Activated naive CD8-positive, alpha-beta T cell treated with anti-CD3 and anti-CD28 coated beads for 36 hours (primary cell): Measurements from ENCODE around the gene PACRG. TPM values are rescaled to one million over a fixed set of nuclear protein-coding genes. Genes with fewer than 3 reads are reported as not detected.

Experiments
- DNase-seq: peaks from one replicate; pipeline ENCODE4 v3.0.0; 2021
- H3K27ac Mint-ChIP-seq: one replicate; pipeline ENCODE4 v1.8.0; 2022; ENCODE audit warnings: mild to moderate bottlenecking, moderate library complexity, mixed read lengths
- H3K27me3 Mint-ChIP-seq: one replicate; pipeline ENCODE4 v1.8.0; 2022; ENCODE audit warnings: mild to moderate bottlenecking, mixed read lengths
- H3K36me3 Mint-ChIP-seq: one replicate; pipeline ENCODE4 v1.8.0; 2021; ENCODE audit warnings: mild to moderate bottlenecking, mixed read lengths
- H3K4me1 Mint-ChIP-seq: one replicate; pipeline ENCODE4 v1.8.0; 2021; ENCODE audit warnings: mixed read lengths
- H3K4me3 Mint-ChIP-seq: one replicate; pipeline ENCODE4 v1.8.0; 2022; ENCODE audit warnings: mild to moderate bottlenecking, moderate library complexity, mixed read lengths
- H3K9me3 Mint-ChIP-seq: one replicate; pipeline ENCODE4 v1.8.0; 2022; ENCODE audit warnings: mixed read lengths
- total RNA-seq, 2 experiments: library from RNA; stranded (reverse); gene quantifications; one replicate each; pipeline ENCODE4 v1.2.3, GENCODE V29; 2021

Gene PACRG
- total RNA-seq, 2 experiments from 2014 or later, result 0.50 TPM; not detected in 1

- no peak for DNase-seq
- H3K9me3 Mint-ChIP-seq, result no peaks in the 10 kb centered on the region
Measured at GRCh38 chr6:163132050-163132750, 404.4 kb downstream of the PACRG start.

GRCh38 chr6:163133017-163133416, 405.2 kb downstream of the PACRG start:
- Mint-ChIP-seq H3K27me3 (no peaks in the 10 kb centered on the region), H3K36me3 (no peaks in the 10 kb centered on the region), H3K4me3 (no peak overlapping the region), H3K9me3 (no peaks in the 10 kb centered on the region), H3K27ac (no peak overlapping the region), H3K4me1 (no peaks in the 10 kb centered on the region)
- DNase-seq, result no peak

More at GRCh38 chr6:163132050-163132750, 404.4 kb downstream of the PACRG start:
- no peak overlapping the region for H3K27ac Mint-ChIP-seq
- no peak overlapping the region for H3K4me3 Mint-ChIP-seq
- no peaks in the 10 kb centered on the region for H3K4me1 Mint-ChIP-seq
- H3K27me3 Mint-ChIP-seq, result no peaks in the 10 kb centered on the region
- no peaks in the 10 kb centered on the region for H3K36me3 Mint-ChIP-seq

- Mint-ChIP-seq H3K9me3 (no peaks in the 10 kb centered on the region), H3K27me3 (no peaks in the 10 kb centered on the region), H3K4me3 (no peak overlapping the region), H3K36me3 (no peaks in the 10 kb centered on the region), H3K27ac (no peak overlapping the region), H3K4me1 (no peaks in the 10 kb centered on the region)
- no peak for DNase-seq
Measured at GRCh38 chr6:163133691-163134090, 405.9 kb downstream of the PACRG start.

GRCh38 chr6:163136681-163137397, 409.1 kb downstream of the PACRG start:
- Mint-ChIP-seq H3K27me3 (no peaks in the 10 kb centered on the region), H3K27ac (no peak overlapping the region), H3K4me3 (no peak overlapping the region), H3K9me3 (no peaks in the 10 kb centered on the region), H3K36me3 (no peaks in the 10 kb centered on the region), H3K4me1 (no peaks in the 10 kb centered on the region)
- no peak for DNase-seq

GRCh38 chr6:163137398-163137881, 409.7 kb downstream of the PACRG start:
- H3K27me3 Mint-ChIP-seq, result no peaks in the 10 kb centered on the region
- H3K36me3 Mint-ChIP-seq, result no peaks in the 10 kb centered on the region
- no peaks in the 10 kb centered on the region for H3K9me3 Mint-ChIP-seq
- no peaks in the 10 kb centered on the region for H3K4me1 Mint-ChIP-seq
- H3K27ac Mint-ChIP-seq, result no peak overlapping the region
- no peak overlapping the region for H3K4me3 Mint-ChIP-seq
- no peak for DNase-seq

GRCh38 chr6:163146036-163146435, 418.3 kb downstream of the PACRG start:
- DNase-seq, result no peak
- Mint-ChIP-seq H3K27ac (no peak overlapping the region), H3K9me3 (no peaks in the 10 kb centered on the region), H3K4me3 (no peak overlapping the region), H3K27me3 (peaks cover 20% of the 10 kb centered on the region), H3K36me3 (no peaks in the 10 kb centered on the region), H3K4me1 (no peaks in the 10 kb centered on the region)

- DNase-seq, result no peak
- peaks cover 24% of the 10 kb centered on the region for H3K27me3 Mint-ChIP-seq
- no peaks in the 10 kb centered on the region for H3K36me3 Mint-ChIP-seq
- H3K4me3 Mint-ChIP-seq, result no peak overlapping the region
- no peaks in the 10 kb centered on the region for H3K9me3 Mint-ChIP-seq
- H3K27ac Mint-ChIP-seq, result no peak overlapping the region
- no peaks in the 10 kb centered on the region for H3K4me1 Mint-ChIP-seq
Measured at GRCh38 chr6:163147994-163148393, 420.2 kb downstream of the PACRG start.

- H3K4me3 Mint-ChIP-seq, result no peak overlapping the region
Measured at GRCh38 chr6:163148451-163149278, 420.9 kb downstream of the PACRG start.

GRCh38 chr6:163149279-163149848, 421.6 kb downstream of the PACRG start:
- Mint-ChIP-seq H3K4me1 (no peaks in the 10 kb centered on the region), H3K9me3 (no peaks in the 10 kb centered on the region), H3K4me3 (no peak overlapping the region), H3K36me3 (no peaks in the 10 kb centered on the region), H3K27me3 (peaks cover 24% of the 10 kb centered on the region), H3K27ac (no peak overlapping the region)
- no peak for DNase-seq

More at GRCh38 chr6:163148451-163149278, 420.9 kb downstream of the PACRG start:
- no peaks in the 10 kb centered on the region for H3K9me3 Mint-ChIP-seq
- no peak overlapping the region for H3K27ac Mint-ChIP-seq
- DNase-seq, result no peak
- H3K27me3 Mint-ChIP-seq, result peaks cover 24% of the 10 kb centered on the region
- H3K36me3 Mint-ChIP-seq, result no peaks in the 10 kb centered on the region
- no peaks in the 10 kb centered on the region for H3K4me1 Mint-ChIP-seq

GRCh38 chr6:163151212-163151611, 423.4 kb downstream of the PACRG start:
- Mint-ChIP-seq H3K27me3 (peaks cover 24% of the 10 kb centered on the region), H3K27ac (no peak overlapping the region), H3K4me3 (no peak overlapping the region), H3K9me3 (no peaks in the 10 kb centered on the region), H3K4me1 (no peaks in the 10 kb centered on the region), H3K36me3 (no peaks in the 10 kb centered on the region)
- DNase-seq, result no peak

- no peaks in the 10 kb centered on the region for H3K9me3 Mint-ChIP-seq
- H3K4me3 Mint-ChIP-seq, result no peak overlapping the region
- DNase-seq, result no peak
- H3K27ac Mint-ChIP-seq, result no peak overlapping the region
- H3K36me3 Mint-ChIP-seq, result no peaks in the 10 kb centered on the region
- no peaks in the 10 kb centered on the region for H3K4me1 Mint-ChIP-seq
- H3K27me3 Mint-ChIP-seq, result peaks cover 24% of the 10 kb centered on the region
Measured at GRCh38 chr6:163152701-163153100, 424.9 kb downstream of the PACRG start.

- Mint-ChIP-seq H3K4me3 (no peak overlapping the region), H3K36me3 (no peaks in the 10 kb centered on the region), H3K9me3 (no peaks in the 10 kb centered on the region), H3K27ac (no peak overlapping the region), H3K4me1 (no peaks in the 10 kb centered on the region), H3K27me3 (no peaks in the 10 kb centered on the region)
- DNase-seq, result no peak
Measured at GRCh38 chr6:163159110-163159509, 431.3 kb downstream of the PACRG start.

- no peaks in the 10 kb centered on the region for H3K9me3 Mint-ChIP-seq
- no peaks in the 10 kb centered on the region for H3K27me3 Mint-ChIP-seq
- H3K36me3 Mint-ChIP-seq, result no peaks in the 10 kb centered on the region
- H3K27ac Mint-ChIP-seq, result no peak overlapping the region
- no peak for DNase-seq
- no peaks in the 10 kb centered on the region for H3K4me1 Mint-ChIP-seq
- H3K4me3 Mint-ChIP-seq, result no peak overlapping the region
Measured at GRCh38 chr6:163159689-163160088, 431.9 kb downstream of the PACRG start.

- no peaks in the 10 kb centered on the region for H3K9me3 Mint-ChIP-seq
- no peaks in the 10 kb centered on the region for H3K36me3 Mint-ChIP-seq
- H3K4me3 Mint-ChIP-seq, result no peak overlapping the region
- no peak overlapping the region for H3K27ac Mint-ChIP-seq
- H3K27me3 Mint-ChIP-seq, result no peaks in the 10 kb centered on the region
- DNase-seq, result no peak
- H3K4me1 Mint-ChIP-seq, result no peaks in the 10 kb centered on the region
Measured at GRCh38 chr6:163162007-163162873, 434.5 kb downstream of the PACRG start.
